Breast epithelium (tissue), 4 donors: ENCODE data around the gene MICALL2. TPM values are rescaled to one million over a fixed set of nuclear protein-coding genes. Genes with fewer than 3 reads are reported as not detected.
"Not testable (repeated sequence)": the region's sequence is repeated elsewhere in the genome, so short reads cannot be mapped to it uniquely, and the experiment has no call there.

ENCODE experiments used
- DNase-seq, 2 donors: peaks; one replicate each; pipeline ENCODE4 v3.0.0-alpha.2; 2019; ENCODE audit warnings: low spot score in 2 of 2
- H3K27ac ChIP-seq, 2 donors: fragments of 200-600 bp; sonication (generic) in 1 of 2; one replicate each; pipeline ENCODE4 v1.5.1; 2016 to 2019; ENCODE audit warnings: mild to moderate bottlenecking in 1 of 2
- H3K27me3 ChIP-seq, 2 donors: fragments of 200-600 bp; sonication (generic) in 1 of 2; one replicate each; pipeline versions ENCODE4 v1.5.1 to v1.6.0; 2017 to 2019; ENCODE audit warnings: control low read depth in 1 of 2, mild to moderate bottlenecking in 1 of 2
- H3K36me3 ChIP-seq: fragments of 200-600 bp; one replicate; pipeline ENCODE4 v1.5.1; 2019
- H3K4me1 ChIP-seq, 2 donors: fragments of 200-600 bp; sonication (generic); one replicate each; pipeline ENCODE4 v1.5.1; 2016 to 2019; ENCODE audit warnings: control low read depth in 1 of 2
- H3K4me3 ChIP-seq, 3 donors: fragments of 200-600 bp; sonication (generic); 1 replicate in 2 of 3; 2 replicates in 1 of 3; pipeline ENCODE4 v1.5.1; 2016 to 2019; ENCODE audit warnings: mild to moderate bottlenecking in 3 of 3, moderate library complexity in 2 of 3
- H3K9me3 ChIP-seq, 2 donors: fragments of 200-600 bp; sonication (generic) in 1 of 2; one replicate each; pipeline ENCODE4 v1.5.1; 2016 to 2019; ENCODE audit warnings: control low read depth in 1 of 2
- CTCF ChIP-seq, 3 donors: fragments of 450-650 bp; IDR thresholded peaks; one replicate each; pipeline ENCODE4 v1.5.1; 2016 to 2017; ENCODE audit warnings: antibody characterized with exemption in 3 of 3, mild to moderate bottlenecking in 3 of 3, moderate library complexity in 3 of 3
- POLR2A ChIP-seq: fragments of 450-650 bp; IDR thresholded peaks from one replicate; pipeline ENCODE4 v1.6.1; 2016; ENCODE audit warnings: antibody characterized with exemption, mild to moderate bottlenecking, moderate library complexity
- POLR2AphosphoS5 ChIP-seq, 3 donors: sonication (generic); formaldehyde crosslinking; IDR thresholded peaks; one replicate each; pipeline ENCODE4 v1.6.1; 2017; ENCODE audit warnings: antibody characterized with exemption in 3 of 3
- intact Hi-C: fragments of 100-400 bp; cut with DNase I; formaldehyde crosslinking; loops from one replicate; pipeline ENCODE4 v1.15.1; 2023; ENCODE audit warnings: low total_unique reads
- total RNA-seq, 3 donors: library from RNA; depleted of rRNA; stranded (reverse); fragments of >200 nt; gene quantifications; one replicate each; pipeline ENCODE4 v1.1.0, GENCODE V29; 2016

MICALL2 gene
- total RNA-seq, 3 donors from 2014 or later = 4.0 to 20.0 (median 15.8) TPM

DNA sequence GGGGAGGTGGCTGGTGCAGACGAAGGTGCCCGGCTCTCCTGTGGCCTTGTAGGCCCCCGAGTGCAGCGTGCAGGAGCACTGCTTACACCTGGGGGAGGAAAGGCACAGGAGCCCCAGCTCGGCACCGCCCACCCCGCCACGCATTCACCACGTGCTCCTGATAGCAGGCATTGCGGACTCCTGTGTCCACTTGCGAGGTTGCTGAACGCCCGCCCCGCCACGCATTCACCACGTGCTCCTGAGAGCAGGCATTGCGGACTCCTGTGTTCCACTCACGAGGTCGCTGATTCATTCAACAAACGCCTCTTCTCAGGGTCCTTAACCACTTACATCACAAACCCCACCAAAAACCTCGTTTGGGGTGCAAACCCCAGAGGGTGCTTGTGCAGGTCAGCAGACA is 13.9 kb downstream of the MICALL2 start:
- Histone ChIP-seq H3K9me3 (no peaks in the 10 kb centered on the region), H3K4me1 (no peaks in the 10 kb centered on the region), H3K4me3 (no peak overlapping the region), H3K27me3 (no peaks in the 10 kb centered on the region), H3K36me3 (no peaks in the 10 kb centered on the region), H3K27ac (no peak overlapping the region)
- intact Hi-C loops = no loop called here
- TF ChIP-seq CTCF (IDR thresholded peaks at IDR 0.05) (no peak), POLR2AphosphoS5 (IDR thresholded peaks at IDR 0.05) (no peak), POLR2A (no peak)
- no peak for DNase-seq

DNA sequence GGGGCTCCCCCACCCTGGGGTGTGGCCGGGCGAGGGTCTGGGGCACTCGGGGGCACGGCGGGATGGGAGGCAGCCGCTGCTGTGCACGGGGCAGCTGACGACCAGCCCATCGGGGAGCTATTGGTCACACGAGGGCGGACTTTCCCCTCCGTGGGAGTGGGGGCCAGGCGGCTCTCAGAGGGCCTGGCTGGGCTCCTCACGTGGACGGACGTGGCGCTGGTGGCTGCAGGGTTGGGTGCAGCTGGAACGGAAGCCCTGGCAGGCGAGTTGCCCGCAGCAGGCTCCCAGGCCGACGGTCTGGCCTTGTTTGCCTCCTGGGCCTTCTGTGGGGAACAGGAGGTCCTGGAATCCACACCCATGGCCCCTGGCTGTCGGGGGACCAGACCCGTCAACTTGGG is 14.3 kb downstream of the MICALL2 start:
- Histone ChIP-seq H3K9me3 (no peaks in the 10 kb centered on the region), H3K4me3 (no peak overlapping the region), H3K27ac (no peak overlapping the region), H3K27me3 (no peaks in the 10 kb centered on the region), H3K36me3 (no peaks in the 10 kb centered on the region), H3K4me1 (no peaks in the 10 kb centered on the region)
- DNase-seq = no peak
- intact Hi-C loops = no loop called here
- TF ChIP-seq POLR2AphosphoS5 (IDR thresholded peaks at IDR 0.05) (no peak), POLR2A (no peak), CTCF (IDR thresholded peaks at IDR 0.05) (no peak)

DNA sequence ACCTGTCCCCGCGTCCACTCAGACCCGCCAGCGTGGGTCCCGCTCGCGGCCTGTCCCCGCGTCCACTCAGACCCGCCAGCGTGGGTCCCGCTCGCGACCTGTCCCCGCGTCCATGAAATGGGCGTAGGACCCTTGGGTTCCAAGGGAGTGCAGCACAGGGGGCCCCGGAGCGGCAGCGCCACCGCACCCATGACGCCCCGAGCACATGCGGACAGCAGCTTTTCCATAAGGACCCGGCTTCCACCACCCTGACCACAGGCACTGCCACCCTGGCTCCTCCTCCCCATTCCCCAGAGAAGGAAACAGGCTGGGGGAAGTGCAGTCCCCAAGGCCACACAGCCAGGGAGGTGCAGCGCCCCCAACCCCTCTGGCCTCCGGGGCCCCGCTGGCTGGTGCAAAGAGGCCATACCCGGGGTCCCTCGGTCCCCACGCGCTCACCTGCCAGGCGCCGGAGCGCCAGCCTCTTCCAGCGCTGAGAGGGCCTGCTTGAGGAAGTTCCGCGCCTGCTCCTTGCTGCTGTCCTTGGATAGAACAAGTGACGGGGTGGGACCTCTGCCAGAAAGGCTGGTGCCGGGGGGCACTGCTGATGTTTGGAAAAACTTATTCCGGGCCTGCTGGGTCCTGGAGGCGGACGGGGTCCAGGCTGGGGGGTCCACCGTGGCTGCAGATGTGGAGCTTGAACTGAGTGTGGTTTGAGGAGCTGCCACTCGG is 14.9 kb downstream of the MICALL2 start:
- DNase-seq = no peak
- Histone ChIP-seq H3K9me3 (no peaks in the 10 kb centered on the region), H3K4me1 (no peaks in the 10 kb centered on the region), H3K36me3 (no peaks in the 10 kb centered on the region), H3K27me3 (no peaks in the 10 kb centered on the region), H3K27ac (no peak overlapping the region), H3K4me3 (no peak overlapping the region)
- TF ChIP-seq POLR2A = no peak
- TF ChIP-seq CTCF (IDR thresholded peaks at IDR 0.05) = no peak
- no peak for TF ChIP-seq POLR2AphosphoS5 (IDR thresholded peaks at IDR 0.05)
- intact Hi-C loops = no loop called here

DNA sequence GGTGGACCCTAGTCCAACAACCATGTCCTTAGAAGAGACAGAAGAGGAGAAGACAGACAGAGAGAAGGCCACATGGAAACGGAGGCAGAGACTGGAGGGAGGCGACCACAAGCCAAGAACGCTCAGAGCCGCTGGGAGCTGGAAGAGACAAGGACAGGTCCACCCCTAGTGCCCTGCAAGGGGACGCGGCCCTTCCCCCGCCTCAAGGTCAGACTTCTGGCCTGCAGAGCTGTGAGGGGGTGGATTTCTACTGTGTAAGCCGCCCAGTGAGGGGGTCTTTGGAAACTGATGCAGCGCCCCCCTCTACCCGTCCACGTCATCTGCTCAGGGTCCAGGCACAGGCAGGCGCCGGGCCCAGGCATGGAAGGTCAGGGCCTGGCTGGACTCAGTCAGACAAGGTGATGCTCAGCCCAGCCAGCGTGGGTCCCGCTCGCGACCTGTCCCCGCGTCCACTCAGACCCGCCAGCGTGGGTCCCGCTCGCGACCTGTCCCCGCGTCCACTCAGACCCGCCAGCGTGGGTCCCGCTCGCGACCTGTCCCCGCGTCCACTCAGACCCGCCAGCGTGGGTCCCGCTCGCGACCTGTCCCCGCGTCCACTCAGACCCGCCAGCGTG is 15.6 kb downstream of the MICALL2 start:
- intact Hi-C loops, H3K36me3 ChIP-seq: not testable (repeated sequence)

DNA sequence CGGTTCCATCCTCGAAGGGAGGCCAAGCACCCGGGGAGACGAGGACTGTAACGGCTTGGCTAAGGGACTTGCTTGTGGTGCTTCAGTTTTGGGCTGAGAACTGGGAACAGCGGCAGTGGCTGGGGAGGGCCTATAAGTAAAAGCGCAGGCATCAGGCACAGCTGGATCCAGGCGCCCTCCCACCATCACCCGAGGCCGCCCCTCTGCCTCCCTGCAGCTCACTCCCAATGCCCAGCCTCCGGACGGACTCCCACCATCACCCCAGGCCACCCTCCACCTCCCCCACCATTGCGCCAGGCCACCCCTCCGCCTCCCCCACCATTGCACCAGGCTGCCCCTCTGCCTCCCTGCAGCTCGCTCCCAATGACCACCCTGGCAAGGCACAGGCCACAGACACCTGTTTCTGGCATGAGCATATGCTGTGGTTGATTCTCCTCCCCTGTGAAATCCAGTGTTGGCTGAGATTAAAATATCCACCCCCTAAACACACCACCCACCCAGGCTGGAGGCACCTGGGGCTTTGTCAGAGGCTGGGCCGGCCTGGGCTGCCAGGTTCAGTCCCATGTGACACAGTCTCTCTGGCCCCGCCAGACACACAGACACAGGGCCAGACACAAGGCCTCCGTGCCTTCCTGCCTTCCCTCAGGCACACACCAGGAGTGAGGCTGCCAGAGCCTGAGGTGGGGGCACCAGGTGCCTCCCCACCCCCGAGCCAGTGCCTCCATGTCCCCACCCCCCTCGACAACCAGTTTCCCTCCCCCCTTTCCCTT is 16.7 kb downstream of the MICALL2 start:
- no peaks in the 10 kb centered on the region for H3K9me3 ChIP-seq
- H3K27me3 ChIP-seq = no peaks in the 10 kb centered on the region
- no peak overlapping the region for H3K4me3 ChIP-seq
- H3K4me1 ChIP-seq = no peaks in the 10 kb centered on the region
- intact Hi-C loops = loop anchor here (1.0 kb wide), 1 partner anchor 27 kb away; no protein-coding TSS in a partner anchor
- DNase-seq = no peak
- TF ChIP-seq POLR2AphosphoS5 (IDR thresholded peaks at IDR 0.05) (no peak), CTCF (IDR thresholded peaks at IDR 0.05) (no peak), POLR2A (no peak)
- H3K27ac ChIP-seq = no peak overlapping the region
- no peaks in the 10 kb centered on the region for H3K36me3 ChIP-seq

More for the DNA sequence above, 15.6 kb downstream of the MICALL2 start:
- not testable (repeated sequence) for H3K9me3 ChIP-seq, H3K27me3 ChIP-seq, DNase-seq, H3K4me3 ChIP-seq, H3K4me1 ChIP-seq, H3K27ac ChIP-seq
